PC-3 (cell line): ENCODE measurements around the gene ZFHX3. TPM values are rescaled to one million over a fixed set of nuclear protein-coding genes. Genes with fewer than 3 reads are reported as not detected.

Experiments used
- ATAC-seq: fragments of 200-7000 bp; cut with Tn5 transposase; 2 replicates; pipeline ENCODE4 v1.9.1; 2020; ENCODE audit warnings: mild to moderate bottlenecking, moderate library complexity
- BruUV-seq: library from RNA; stranded (reverse); fragments of 400-500 nt; replicated peaks from 2 replicates; lab custom pipeline; 2021; lab: Mats Ljungman, UMichigan
- CTCF ChIA-PET: fragments of 300-600 bp; sonication (Branson Sonifier 250); formaldehyde crosslinking; loops from one replicate; lab custom pipeline; 2022; ENCODE audit warnings: antibody characterized with exemption; lab: Charles Lee
- POLR2A ChIA-PET: fragments of 300-600 bp; sonication (Branson Sonifier 250); formaldehyde crosslinking; loops from one replicate; lab custom pipeline; 2022; ENCODE audit warnings: antibody characterized with exemption; ENCODE audit not compliant: unreplicated experiment; lab: Charles Lee
- DNase-seq: peaks from one replicate; pipeline ENCODE4 v3.0.0-alpha.2; 2015
- H2AFZ ChIP-seq: fragments of 300-600 bp; sonication (generic); 2 replicates; pipeline ENCODE4 v1.6.0; 2016; ENCODE audit warnings: antibody characterized with exemption, low read length
- H3F3A ChIP-seq: fragments of 300-600 bp; sonication (generic); one replicate; pipeline ENCODE4 v1.6.0; 2017; ENCODE audit warnings: antibody characterized with exemption, low read length, control low read depth, mild to moderate bottlenecking; ENCODE audit not compliant: unreplicated experiment
- H3K27ac ChIP-seq: fragments of 300-600 bp; sonication (generic); 2 replicates; pipeline ENCODE4 v1.5.1; 2016; ENCODE audit warnings: mild to moderate bottlenecking, low read length
- H3K27me3 ChIP-seq: fragments of 300-600 bp; sonication (generic); 2 replicates; pipeline ENCODE4 v1.6.1; 2016; ENCODE audit warnings: low read length, mixed read lengths
- H3K36me3 ChIP-seq: fragments of 300-600 bp; sonication (generic); 2 replicates; pipeline ENCODE4 v1.6.1; 2016; ENCODE audit warnings: low read depth, mixed run types, low read length, mixed read lengths
- H3K4me1 ChIP-seq: fragments of 300-600 bp; sonication (generic); 2 replicates; pipeline ENCODE4 v1.5.1; 2016; ENCODE audit warnings: low read length; ENCODE audit not compliant: insufficient read depth
- H3K4me2 ChIP-seq: fragments of 300-600 bp; sonication (generic); 2 replicates; pipeline ENCODE4 v1.6.0; 2016; ENCODE audit warnings: low read length
- H3K4me3 ChIP-seq: fragments of 300-600 bp; sonication (generic); 2 replicates; pipeline ENCODE4 v1.5.1; 2016; ENCODE audit warnings: mild to moderate bottlenecking, low read length, mixed read lengths
- H3K79me2 ChIP-seq: fragments of 300-600 bp; sonication (generic); 2 replicates; pipeline ENCODE4 v1.6.1; 2017; ENCODE audit warnings: low read length, mixed read lengths
- H3K9ac ChIP-seq: fragments of 300-600 bp; sonication (generic); 2 replicates; pipeline ENCODE4 v1.6.0; 2016; ENCODE audit warnings: mild to moderate bottlenecking, low read length
- H3K9me2 ChIP-seq: fragments of 300-600 bp; sonication (generic); replicated peaks from 2 replicates; pipeline ENCODE4 v1.6.1; 2016; ENCODE audit warnings: mixed run types, low read length, mixed read lengths
- H3K9me3 ChIP-seq: fragments of 300-600 bp; sonication (generic); 2 replicates; pipeline ENCODE4 v1.6.1; 2016; ENCODE audit warnings: low read length, mixed read lengths
- H4K20me1 ChIP-seq: fragments of 300-600 bp; sonication (generic); 2 replicates; pipeline ENCODE4 v1.6.1; 2016; ENCODE audit warnings: low read length, mixed read lengths
- CTCF ChIP-seq: fragments of 300-600 bp; sonication (generic); conservative IDR thresholded peaks from 2 replicates; pipeline ENCODE4 v1.5.1; 2017; ENCODE audit warnings: antibody characterized with exemption, low read depth, mild to moderate bottlenecking, low read length
- EZH2 ChIP-seq: fragments of 300-600 bp; sonication (generic); IDR thresholded peaks from one replicate; pipeline ENCODE4 v1.6.1; 2017; ENCODE audit warnings: antibody characterized with exemption, mild to moderate bottlenecking, low read length; ENCODE audit not compliant: unreplicated experiment
- EZH2phosphoT487 ChIP-seq: fragments of 300-600 bp; sonication (generic); IDR thresholded peaks from 2 replicates; pipeline ENCODE4 v1.6.1; 2018; ENCODE audit warnings: mild to moderate bottlenecking, antibody characterized with exemption, low read length, borderline replicate concordance
- intact Hi-C: fragments of 100-400 bp; cut with micrococcal nuclease; formaldehyde crosslinking; loops from 2 replicates; pipeline ENCODE4 v1.9.0; 2023
- total RNA-seq: library from RNA; depleted of rRNA; stranded (reverse); fragments of >200 nt; gene quantifications from 2 replicates; pipeline ENCODE4 v1.2.3, GENCODE V29; 2014

The ZFHX3 gene
- total RNA-seq, 1 experiment from 2014 or later = 3.5 TPM

- Histone ChIP-seq H3K4me2 (no peak overlapping the region), H3K4me3 (no peak overlapping the region), H4K20me1 (no peaks in the 10 kb centered on the region), H3F3A (no peaks in the 10 kb centered on the region), H3K9ac (no peak overlapping the region), H3K36me3 (no peaks in the 10 kb centered on the region), H3K9me2 (no peaks in the 10 kb centered on the region), H3K4me1 (peaks cover 30% of the 10 kb centered on the region), H3K27me3 (no peaks in the 10 kb centered on the region), H2AFZ (no peak overlapping the region), H3K27ac (no peak overlapping the region), H3K9me3 (no peaks in the 10 kb centered on the region), H3K79me2 (peaks cover 70% of the 10 kb centered on the region)
- DNase-seq (peak; percentile 5), ATAC-seq (no peak)
- CTCF ChIA-PET = no interaction called here
- no TSS peak for BruUV-seq
- POLR2A ChIA-PET = no interaction called here
- intact Hi-C loops = no loop called here
- TF ChIP-seq CTCF = no peak
- no peak for TF ChIP-seq EZH2phosphoT487
- TF ChIP-seq EZH2 = no peak
These were observed 47.7 kb downstream of the ZFHX3 start for GRCh38 chr16:73000020-73000906.

GRCh38 chr16:72999541-73000019, 48.3 kb downstream of the ZFHX3 start:
- H3F3A ChIP-seq = no peaks in the 10 kb centered on the region
- H3K9me3 ChIP-seq = no peaks in the 10 kb centered on the region
- no peaks in the 10 kb centered on the region for H3K27me3 ChIP-seq
- ATAC-seq (no peak), DNase-seq (no peak)
- CTCF ChIA-PET = no interaction called here
- TF ChIP-seq EZH2 (no peak), EZH2phosphoT487 (no peak), CTCF (no peak)
- no peaks in the 10 kb centered on the region for H3K9me2 ChIP-seq
- no peak overlapping the region for H3K9ac ChIP-seq
- no peaks in the 10 kb centered on the region for H3K36me3 ChIP-seq
- intact Hi-C loops = no loop called here
- H2AFZ ChIP-seq = no peak overlapping the region
- H3K4me3 ChIP-seq = no peak overlapping the region
- H3K79me2 ChIP-seq = peaks cover 71% of the 10 kb centered on the region
- H3K27ac ChIP-seq = no peak overlapping the region
- no TSS peak for BruUV-seq
- no peak overlapping the region for H3K4me2 ChIP-seq
- no peaks in the 10 kb centered on the region for H4K20me1 ChIP-seq
- peaks cover 30% of the 10 kb centered on the region for H3K4me1 ChIP-seq
- POLR2A ChIA-PET = no interaction called here

GRCh38 chr16:72997141-72997542, 50.8 kb downstream of the ZFHX3 start:
- no peaks in the 10 kb centered on the region for H3K9me2 ChIP-seq
- H4K20me1 ChIP-seq = no peaks in the 10 kb centered on the region
- peaks cover 34% of the 10 kb centered on the region for H3K4me1 ChIP-seq
- ChIA-PET POLR2A (no interaction called here), CTCF (no interaction called here)
- peak overlapping the region; percentile 35; the same call in 1 of the 2 replicates for H3K9ac ChIP-seq
- intact Hi-C loops = no loop called here
- no peaks in the 10 kb centered on the region for H3F3A ChIP-seq
- ATAC-seq (no peak), DNase-seq (peak; percentile 82)
- H3K27ac ChIP-seq = peak overlapping the region; percentile 89
- no peak overlapping the region for H2AFZ ChIP-seq
- no peaks in the 10 kb centered on the region for H3K36me3 ChIP-seq
- TF ChIP-seq EZH2 (no peak), CTCF (no peak), EZH2phosphoT487 (no peak)
- BruUV-seq = no TSS peak
- H3K4me2 ChIP-seq = peak overlapping the region; percentile 62
- H3K4me3 ChIP-seq = no peak overlapping the region
- H3K27me3 ChIP-seq = no peaks in the 10 kb centered on the region
- peaks cover 87% of the 10 kb centered on the region for H3K79me2 ChIP-seq
- H3K9me3 ChIP-seq = no peaks in the 10 kb centered on the region
